ENCODE measurements around the gene HECA. TPM values are rescaled to one million over a fixed set of nuclear protein-coding genes. Genes with fewer than 3 reads are reported as not detected.

The HECA gene
- total and polyA plus RNA-seq, 7 experiments from 2014 or later = 5.5 to 145 (median 91.3) TPM

- H3K36me3 ChIP-seq (ENCODE audit: control insufficient read depth in 2 of 3, insufficient read depth in 3 of 3, low read length in 3 of 3) = peaks cover 0 to 26% (median 12%) of the 10 kb centered on the region in 3 experiments
- intact Hi-C loops (cut with micrococcal nuclease) = loop anchor here in 1 of 2 donors (2.0 to 5.0 kb wide), 3 partner anchors 193 to 355 kb away; no protein-coding TSS in a partner anchor
- Mint-ChIP-seq H3K4me3 (peak overlapping the region in 9 of 10 donors; percentile 42 to 75 (median 63)), H3K4me1 (peaks cover 74 to 97% (median 94%) of the 10 kb centered on the region in 7 donors), H3K27me3 (no peaks in the 10 kb centered on the region), H3K9me3 (no peaks in the 10 kb centered on the region), H3K27ac (peak overlapping the region; percentile 56 to 88 (median 83)), H3K36me3 (peaks cover 18 to 67% (median 42%) of the 10 kb centered on the region in 5 donors)
- ChIA-PET CTCF (interaction anchor here (0.6 to 2.1 kb wide), 3 partner anchors 9 to 50 kb away, joined by 3 to 10 read pairs (median 6); no protein-coding TSS in a partner anchor), POLR2A (interaction anchor here (1.2 to 5.1 kb wide), 5 partner anchors 11 to 142 kb away, joined by 4 to 31 read pairs (median 11); no protein-coding TSS in a partner anchor)
- no peaks in the 10 kb centered on the region for H3K27me3 ChIP-seq (ENCODE audit: control insufficient read depth in 2 of 2, insufficient read depth in 2 of 2, low read length in 2 of 2)
- H3K27ac ChIP-seq (ENCODE audit: low read depth, low read length) = peak overlapping the region; percentile 49
- no peak overlapping the region for H3K4me3 ChIP-seq (ENCODE audit: low read length)
- ATAC-seq = no peak
- H3K9me3 ChIP-seq (ENCODE audit: control insufficient read depth in 2 of 3, low read length in 3 of 3) = no peaks in the 10 kb centered on the region
- peaks cover 50 to 85% of the 10 kb centered on the region in 2 donors for H3K4me1 ChIP-seq (ENCODE audit: control insufficient read depth in 2 of 2, insufficient read depth in 2 of 2, low read length in 2 of 2)
- DNase-seq = no peak
Observed at GRCh38 chr6:139172151-139172550, 37.3 kb downstream of the HECA start.

GRCh38 chr6:139172567-139172966, 37.7 kb downstream of the HECA start:
- ATAC-seq = peak; percentile 9
- CTCF ChIA-PET = interaction anchor here (0.6 to 2.1 kb wide), 4 partner anchors 9 to 119 kb away, joined by 3 to 10 read pairs (median 4); no protein-coding TSS in a partner anchor
- Mint-ChIP-seq H3K4me1 (peaks cover 74 to 97% (median 94%) of the 10 kb centered on the region in 7 donors), H3K27me3 (no peaks in the 10 kb centered on the region), H3K27ac (peak overlapping the region; percentile 68 to 88 (median 83)), H3K9me3 (no peaks in the 10 kb centered on the region), H3K36me3 (peaks cover 18 to 67% (median 44%) of the 10 kb centered on the region in 5 donors), H3K4me3 (peak overlapping the region in 9 of 10 donors; percentile 42 to 75 (median 63))
- intact Hi-C loops (cut with micrococcal nuclease) = loop anchor here in 1 of 2 donors (2.0 to 5.0 kb wide), 3 partner anchors 192 to 355 kb away; no protein-coding TSS in a partner anchor
- H3K27me3 ChIP-seq (ENCODE audit: control insufficient read depth in 2 of 2, insufficient read depth in 2 of 2, low read length in 2 of 2) = no peaks in the 10 kb centered on the region
- H3K9me3 ChIP-seq (ENCODE audit: control insufficient read depth in 2 of 3, low read length in 3 of 3) = no peaks in the 10 kb centered on the region
- no peak for DNase-seq
- no peak overlapping the region for H3K4me3 ChIP-seq (ENCODE audit: low read length)
- H3K4me1 ChIP-seq (ENCODE audit: control insufficient read depth in 2 of 2, insufficient read depth in 2 of 2, low read length in 2 of 2) = peaks cover 50 to 87% of the 10 kb centered on the region in 2 donors
- peak overlapping the region; percentile 49 for H3K27ac ChIP-seq (ENCODE audit: low read depth, low read length)
- POLR2A ChIA-PET = interaction anchor here (1.2 to 3.5 kb wide), 6 partner anchors 11 to 143 kb away, joined by 3 to 18 read pairs (median 10); no protein-coding TSS in a partner anchor
- peaks cover 0 to 26% (median 12%) of the 10 kb centered on the region in 3 experiments for H3K36me3 ChIP-seq (ENCODE audit: control insufficient read depth in 2 of 3, insufficient read depth in 3 of 3, low read length in 3 of 3)

- H3K9me3 ChIP-seq (ENCODE audit: control insufficient read depth in 2 of 3, low read length in 3 of 3) = no peaks in the 10 kb centered on the region
- peaks cover 50 to 85% of the 10 kb centered on the region in 2 donors for H3K4me1 ChIP-seq (ENCODE audit: control insufficient read depth in 2 of 2, insufficient read depth in 2 of 2, low read length in 2 of 2)
- peak in 6 of 9 donors; percentile 31 to 54 (median 40) for DNase-seq
- H3K27me3 ChIP-seq (ENCODE audit: control insufficient read depth in 2 of 2, insufficient read depth in 2 of 2, low read length in 2 of 2) = no peaks in the 10 kb centered on the region
- ATAC-seq = peak; percentile 69
- H3K4me1 Mint-ChIP-seq = peaks cover 70 to 95% (median 92%) of the 10 kb centered on the region in 7 donors
- peak overlapping the region; percentile 16 to 75 (median 60) for H3K4me3 Mint-ChIP-seq
- H3K27ac ChIP-seq (ENCODE audit: low read depth, low read length) = peak overlapping the region; percentile 49
- no peak overlapping the region for H3K4me3 ChIP-seq (ENCODE audit: low read length)
- H3K9me3 Mint-ChIP-seq = no peaks in the 10 kb centered on the region
- H3K36me3 ChIP-seq (ENCODE audit: control insufficient read depth in 2 of 3, insufficient read depth in 3 of 3, low read length in 3 of 3) = peaks cover 0 to 26% (median 16%) of the 10 kb centered on the region in 3 experiments
- H3K27me3 Mint-ChIP-seq = no peaks in the 10 kb centered on the region
- ChIA-PET CTCF (interaction anchor here (0.7 to 2.1 kb wide), 5 partner anchors 10 to 118 kb away, joined by 3 to 10 read pairs (median 3); no protein-coding TSS in a partner anchor), POLR2A (interaction anchor here (1.0 to 3.5 kb wide), 9 partner anchors 12 to 201 kb away, joined by 3 to 20 read pairs (median 10); partner anchors contain the start of gene CITED2)
- peaks cover 22 to 69% (median 48%) of the 10 kb centered on the region in 5 donors for H3K36me3 Mint-ChIP-seq
- H3K27ac Mint-ChIP-seq = peak overlapping the region; percentile 64 to 88 (median 83)
- intact Hi-C loops (cut with micrococcal nuclease) = loop anchor here (1.0 to 5.0 kb wide), 8 partner anchors 11 to 356 kb away; no protein-coding TSS in a partner anchor
Observed at GRCh38 chr6:139173172-139173571, 38.3 kb downstream of the HECA start.

GRCh38 chr6:139173822-139174221, 38.9 kb downstream of the HECA start:
- peak overlapping the region; percentile 64 to 88 (median 83) for H3K27ac Mint-ChIP-seq
- H3K27me3 Mint-ChIP-seq = no peaks in the 10 kb centered on the region
- ChIA-PET POLR2A (interaction anchor here (0.5 to 3.5 kb wide), 13 partner anchors 12 to 200 kb away, joined by 3 to 20 read pairs (median 3); partner anchors contain the start of gene CITED2), CTCF (interaction anchor here (0.7 to 2.1 kb wide), 9 partner anchors 10 to 358 kb away, joined by 3 to 10 read pairs (median 3); partner anchors contain the start of gene CITED2)
- H3K4me3 Mint-ChIP-seq = peak overlapping the region; percentile 16 to 75 (median 60)
- peaks cover 18 to 68% (median 46%) of the 10 kb centered on the region in 5 donors for H3K36me3 Mint-ChIP-seq
- no peaks in the 10 kb centered on the region for H3K9me3 Mint-ChIP-seq
- no peaks in the 10 kb centered on the region for H3K9me3 ChIP-seq (ENCODE audit: control insufficient read depth in 2 of 3, low read length in 3 of 3)
- intact Hi-C loops (cut with micrococcal nuclease) = loop anchor here (1.0 to 5.0 kb wide), 9 partner anchors 12 to 357 kb away; no protein-coding TSS in a partner anchor
- peaks cover 0 to 28% (median 19%) of the 10 kb centered on the region in 3 experiments for H3K36me3 ChIP-seq (ENCODE audit: control insufficient read depth in 2 of 3, insufficient read depth in 3 of 3, low read length in 3 of 3)
- ATAC-seq = no peak
- no peaks in the 10 kb centered on the region for H3K27me3 ChIP-seq (ENCODE audit: control insufficient read depth in 2 of 2, insufficient read depth in 2 of 2, low read length in 2 of 2)
- H3K4me1 ChIP-seq (ENCODE audit: control insufficient read depth in 2 of 2, insufficient read depth in 2 of 2, low read length in 2 of 2) = peaks cover 44 to 80% of the 10 kb centered on the region in 2 donors
- no peak overlapping the region for H3K4me3 ChIP-seq (ENCODE audit: low read length)
- H3K4me1 Mint-ChIP-seq = peaks cover 67 to 94% (median 88%) of the 10 kb centered on the region in 7 donors
- peak overlapping the region; percentile 49 for H3K27ac ChIP-seq (ENCODE audit: low read depth, low read length)
- no peak for DNase-seq

GRCh38 chr6:139174961-139175360, 40.1 kb downstream of the HECA start:
- Histone ChIP-seq H3K27ac (ENCODE audit: low read depth, low read length) (peak overlapping the region; percentile 44), H3K4me1 (ENCODE audit: control insufficient read depth in 2 of 2, insufficient read depth in 2 of 2, low read length in 2 of 2) (peaks cover 40 to 73% of the 10 kb centered on the region in 2 donors), H3K9me3 (ENCODE audit: control insufficient read depth in 2 of 3, low read length in 3 of 3) (no peaks in the 10 kb centered on the region), H3K4me3 (ENCODE audit: low read length) (no peak overlapping the region), H3K27me3 (ENCODE audit: control insufficient read depth in 2 of 2, insufficient read depth in 2 of 2, low read length in 2 of 2) (no peaks in the 10 kb centered on the region), H3K36me3 (ENCODE audit: control insufficient read depth in 2 of 3, insufficient read depth in 3 of 3, low read length in 3 of 3) (peaks cover 0 to 36% (median 27%) of the 10 kb centered on the region in 3 experiments)
- ChIA-PET POLR2A (interaction anchor here (0.6 to 3.6 kb wide), 16 partner anchors 12 to 199 kb away, joined by 3 to 29 read pairs (median 4); partner anchors contain the start of genes CITED2 and REPS1), CTCF (interaction anchor here (0.7 to 1.6 kb wide), 11 partner anchors 10 to 200 kb away, joined by 3 to 11 read pairs (median 4); partner anchors contain the start of gene CITED2)
- Mint-ChIP-seq H3K27me3 (no peaks in the 10 kb centered on the region), H3K4me1 (peaks cover 56 to 92% (median 88%) of the 10 kb centered on the region in 7 donors), H3K36me3 (peaks cover 12 to 67% (median 47%) of the 10 kb centered on the region in 5 donors), H3K27ac (peak overlapping the region; percentile 31 to 94 (median 87)), H3K4me3 (peak overlapping the region in 9 of 10 donors; percentile 41 to 80 (median 72)), H3K9me3 (no peaks in the 10 kb centered on the region)
- DNase-seq = no peak
- intact Hi-C loops (cut with micrococcal nuclease) = loop anchor here in 1 of 2 donors (1.0 to 5.0 kb wide), 4 partner anchors 14 to 358 kb away; partner anchors contain the start of gene ABRACL
- ATAC-seq = no peak

GRCh38 chr6:139175389-139175948, 40.6 kb downstream of the HECA start:
- H3K27ac Mint-ChIP-seq = peak overlapping the region; percentile 68 to 94 (median 87)
- intact Hi-C loops (cut with micrococcal nuclease) = loop anchor here in 1 of 2 donors (1.0 to 2.0 kb wide), 2 partner anchors 13 to 147 kb away; partner anchors contain the start of gene ABRACL
- H3K9me3 Mint-ChIP-seq = no peaks in the 10 kb centered on the region
- ChIA-PET POLR2A (interaction anchor here (0.6 to 3.6 kb wide), 14 partner anchors 12 to 199 kb away, joined by 3 to 29 read pairs (median 4); partner anchors contain the start of genes CITED2 and REPS1), CTCF (interaction anchor here (0.9 to 1.6 kb wide), 8 partner anchors 10 to 188 kb away, joined by 3 to 11 read pairs (median 4); no protein-coding TSS in a partner anchor)
- Histone ChIP-seq H3K27me3 (ENCODE audit: control insufficient read depth in 2 of 2, insufficient read depth in 2 of 2, low read length in 2 of 2) (no peaks in the 10 kb centered on the region), H3K27ac (ENCODE audit: low read depth, low read length) (peak overlapping the region; percentile 44), H3K36me3 (ENCODE audit: control insufficient read depth in 2 of 3, insufficient read depth in 3 of 3, low read length in 3 of 3) (peaks cover 0 to 38% (median 32%) of the 10 kb centered on the region in 3 experiments), H3K4me1 (ENCODE audit: control insufficient read depth in 2 of 2, insufficient read depth in 2 of 2, low read length in 2 of 2) (peaks cover 40 to 68% of the 10 kb centered on the region in 2 donors), H3K9me3 (ENCODE audit: control insufficient read depth in 2 of 3, low read length in 3 of 3) (no peaks in the 10 kb centered on the region), H3K4me3 (ENCODE audit: low read length) (no peak overlapping the region)
- DNase-seq (no peak), ATAC-seq (peak; percentile 24)
- H3K4me1 Mint-ChIP-seq = peaks cover 50 to 92% (median 88%) of the 10 kb centered on the region in 7 donors
- H3K36me3 Mint-ChIP-seq = peaks cover 12 to 69% (median 52%) of the 10 kb centered on the region in 5 donors
- peak overlapping the region; percentile 41 to 80 (median 72) for H3K4me3 Mint-ChIP-seq
- no peaks in the 10 kb centered on the region for H3K27me3 Mint-ChIP-seq

Measured in naive thymus-derived CD4-positive, alpha-beta T cell (primary cell).